Measurements from ENCODE around the gene ADAMTSL1.

Gene ADAMTSL1

DNA sequence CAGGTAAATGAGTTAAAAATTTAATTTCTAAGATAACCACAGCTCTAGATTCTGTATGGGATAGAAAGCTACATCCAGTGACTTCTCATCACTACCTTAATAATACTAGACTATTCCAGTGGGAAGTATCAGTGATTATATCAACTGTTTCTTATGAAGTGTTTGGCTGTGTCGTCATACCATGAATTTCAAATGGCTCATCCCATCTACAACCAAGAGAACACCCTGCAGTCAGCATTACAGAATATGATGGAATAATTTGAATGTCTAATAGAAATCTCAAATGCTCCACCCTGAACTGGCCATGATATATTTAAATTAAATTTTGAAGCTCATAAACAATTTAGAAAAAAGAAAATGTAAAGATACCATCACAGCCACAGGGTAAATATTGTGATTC lies 245.0 kb downstream of the ADAMTSL1 start:
- in situ Hi-C loops (cut with MboI; ENCODE audit: low sequenced_read_pairs): no loop called here

DNA sequence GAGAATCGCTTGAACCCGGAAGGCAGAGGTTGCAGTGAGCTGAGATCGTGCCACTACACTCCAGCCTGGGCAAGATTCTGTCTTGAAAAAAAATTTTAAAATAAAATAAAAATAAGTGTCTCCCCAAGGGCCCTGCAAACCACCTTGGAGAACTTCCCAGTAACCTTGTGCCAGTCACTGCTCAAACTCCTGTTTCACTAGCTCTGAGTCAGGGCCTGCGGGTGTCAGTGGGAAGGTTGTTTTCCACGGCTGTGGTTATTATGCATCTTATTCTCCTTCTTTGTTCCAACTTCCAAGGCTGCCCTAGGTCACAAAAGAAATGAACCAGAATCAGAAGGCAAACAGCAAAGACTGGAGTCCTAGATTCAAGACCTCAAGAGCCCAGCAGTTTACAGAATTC lies 246.7 kb downstream of the ADAMTSL1 start:
- in situ Hi-C loops (cut with MboI; ENCODE audit: low sequenced_read_pairs): no loop called here

DNA sequence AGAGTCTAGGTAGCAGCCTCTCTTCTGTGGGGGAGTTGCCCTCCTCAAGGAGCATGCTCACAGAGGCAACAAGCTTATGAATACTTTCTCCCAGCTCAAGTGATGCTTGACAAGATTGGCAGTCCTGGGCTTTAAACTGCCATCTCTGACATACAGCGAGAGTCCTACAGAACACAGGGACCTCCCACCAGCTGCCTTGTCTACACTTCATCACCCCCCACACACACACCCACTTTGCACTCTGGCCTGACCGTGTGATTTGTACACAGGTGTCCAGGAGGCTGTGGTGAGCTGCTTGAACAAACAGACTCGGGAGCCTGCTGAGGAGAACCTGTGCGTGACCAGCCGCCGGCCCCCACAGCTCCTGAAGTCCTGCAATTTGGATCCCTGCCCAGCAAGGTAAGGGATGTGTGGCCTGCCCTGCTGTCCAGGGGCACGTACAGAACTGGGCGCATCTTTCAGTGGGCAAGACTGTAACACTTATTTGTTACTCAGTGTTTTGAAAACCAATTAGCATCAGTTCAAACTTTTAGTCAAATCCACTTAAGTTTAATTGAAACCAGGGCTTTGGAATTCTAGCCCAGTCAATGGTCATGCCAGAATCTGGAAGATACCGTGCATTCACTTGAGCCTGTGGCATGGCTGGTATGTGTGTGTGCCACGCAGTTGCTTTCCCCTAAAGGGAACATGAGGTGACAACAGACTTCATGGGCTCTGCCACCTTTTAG lies 247.5 kb downstream of the ADAMTSL1 start:
- in situ Hi-C loops (cut with MboI; ENCODE audit: low sequenced_read_pairs): no loop called here

DNA sequence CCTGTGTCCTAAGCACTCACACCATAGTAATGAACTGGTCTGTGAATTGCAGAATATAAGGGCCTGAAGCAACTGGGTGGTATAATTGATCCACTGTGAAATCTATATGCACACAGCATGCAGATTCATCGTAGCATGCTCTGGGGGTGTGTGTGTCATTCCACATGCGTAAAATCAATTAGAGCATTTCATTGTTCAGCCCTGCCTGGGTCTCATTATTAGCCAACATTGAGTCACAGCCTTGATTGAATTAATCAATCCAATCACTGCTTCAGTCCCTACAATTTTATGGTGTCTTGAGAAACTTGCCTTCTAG lies 248.0 kb downstream of the ADAMTSL1 start:
- in situ Hi-C loops (cut with MboI; ENCODE audit: low sequenced_read_pairs): no loop called here

DNA sequence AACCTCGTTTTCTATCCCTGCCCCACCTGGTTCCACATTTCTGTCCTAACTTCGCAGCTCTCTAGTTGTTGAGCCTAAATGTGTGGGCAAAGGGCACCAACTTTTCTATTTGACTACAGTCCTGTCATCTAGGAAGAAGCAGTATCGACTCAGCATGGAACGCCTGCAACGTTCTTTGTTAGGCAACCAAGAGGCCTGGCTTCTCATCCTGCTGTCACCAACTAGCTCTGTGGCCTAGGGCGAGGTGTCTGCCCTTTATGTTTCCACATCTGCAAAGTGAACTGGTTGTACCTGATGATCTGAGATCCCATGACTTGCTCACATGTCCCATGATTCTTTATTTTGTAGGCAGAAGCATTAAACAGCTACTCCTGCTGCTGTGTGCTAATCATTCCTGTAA lies 248.9 kb downstream of the ADAMTSL1 start:
- in situ Hi-C loops (cut with MboI; ENCODE audit: low sequenced_read_pairs): no loop called here

DNA sequence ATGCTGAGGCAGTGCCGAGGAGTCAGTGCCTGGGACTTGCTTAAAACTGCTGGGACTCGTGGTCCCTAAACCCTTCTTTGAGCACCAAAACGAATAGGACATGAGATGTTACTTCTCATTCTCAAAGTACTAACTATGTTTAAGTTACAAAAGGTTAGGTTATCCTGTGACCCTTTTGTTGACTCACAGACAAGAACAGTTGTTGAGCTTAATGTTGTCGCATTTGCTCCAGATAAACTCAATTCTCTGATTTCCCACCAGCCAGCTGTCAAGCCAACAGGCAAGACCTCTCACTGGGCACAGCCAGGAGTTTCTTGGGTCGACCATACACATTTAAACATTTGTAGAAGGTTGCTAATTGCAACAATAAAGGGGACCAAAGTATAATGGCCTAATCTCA lies 249.4 kb downstream of the ADAMTSL1 start:
- in situ Hi-C loops (cut with MboI; ENCODE audit: low sequenced_read_pairs): no loop called here

DNA sequence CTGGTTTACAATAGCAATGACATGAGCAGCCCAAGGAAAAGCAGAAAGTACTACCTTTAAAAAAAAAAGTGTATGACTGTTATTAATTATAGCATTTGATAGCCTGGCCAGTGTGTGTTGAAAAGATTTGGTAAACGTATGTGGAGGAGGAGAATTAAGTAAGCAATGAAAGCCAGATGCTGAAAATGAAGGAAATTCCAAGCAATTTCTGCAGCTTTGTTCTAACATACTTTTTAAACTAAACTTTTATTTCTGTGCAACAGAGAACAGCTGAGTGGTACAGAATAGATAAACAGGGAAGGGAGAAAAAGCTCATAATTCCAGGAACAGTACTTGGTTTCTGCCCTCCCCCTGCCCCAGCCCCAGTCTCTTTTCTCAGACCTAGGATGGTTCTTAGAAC lies 252.6 kb downstream of the ADAMTSL1 start:
- in situ Hi-C loops (cut with MboI; ENCODE audit: low sequenced_read_pairs): no loop called here

DNA sequence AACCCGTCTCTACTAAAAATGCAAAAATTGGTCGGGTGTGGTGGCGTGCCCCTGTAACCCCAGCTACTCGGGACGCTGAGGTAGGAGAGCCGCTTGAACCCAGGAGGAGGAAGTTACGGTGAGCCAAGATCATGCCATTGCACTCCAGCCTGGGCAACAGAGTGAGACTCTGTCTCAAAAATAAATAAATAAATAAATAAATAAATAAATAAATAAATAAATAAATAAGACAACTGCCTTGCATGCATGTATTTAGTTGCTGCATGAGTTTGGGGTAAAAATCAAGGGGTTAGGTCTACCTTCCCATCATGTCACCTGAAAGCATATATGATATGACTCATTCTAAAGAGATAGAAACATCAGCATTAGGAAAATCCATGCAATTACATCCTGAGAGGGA lies 254.0 kb downstream of the ADAMTSL1 start:
- in situ Hi-C loops (cut with MboI; ENCODE audit: low sequenced_read_pairs): no loop called here

DNA sequence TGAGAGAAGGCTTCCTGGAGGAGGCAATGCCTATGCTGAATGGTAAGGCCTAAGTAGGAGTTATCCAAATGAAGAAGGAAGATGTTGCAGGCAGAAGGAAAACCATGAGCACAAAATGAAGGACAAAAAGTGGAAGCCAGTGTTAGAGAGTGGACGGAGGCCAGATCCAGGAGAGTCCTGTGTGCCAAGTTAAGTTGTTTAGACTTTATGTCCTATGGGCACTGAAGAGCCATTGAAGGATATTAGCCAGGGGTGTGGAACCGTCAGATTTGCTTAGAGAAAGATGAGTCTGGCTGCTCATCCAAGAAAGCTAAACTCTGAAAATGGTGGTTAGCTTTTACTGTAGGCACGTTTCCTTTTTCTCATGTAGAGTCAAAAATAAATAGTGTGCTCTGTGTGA lies 254.7 kb downstream of the ADAMTSL1 start:
- in situ Hi-C loops (cut with MboI; ENCODE audit: low sequenced_read_pairs): no loop called here

DNA sequence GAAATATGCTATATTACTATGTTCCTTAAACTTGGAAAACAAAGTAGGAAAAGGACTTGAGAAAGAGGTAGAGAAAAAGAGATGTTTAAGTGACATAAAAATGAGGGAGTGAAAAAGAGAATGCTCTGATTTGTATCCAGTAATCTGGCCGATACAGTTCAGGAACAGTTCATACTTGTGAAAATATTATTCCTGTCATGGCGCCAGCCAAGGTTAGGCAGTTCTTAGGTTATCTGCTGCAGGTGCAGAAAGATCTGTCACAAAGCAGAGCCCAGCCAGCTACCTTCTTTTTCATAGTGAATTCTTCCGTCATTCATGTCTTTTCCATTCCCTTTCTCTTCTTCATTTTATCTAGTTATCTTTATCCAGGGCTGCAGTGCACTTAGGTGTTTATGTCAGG lies 256.3 kb downstream of the ADAMTSL1 start:
- in situ Hi-C loops (cut with MboI; ENCODE audit: low sequenced_read_pairs): no loop called here

DNA sequence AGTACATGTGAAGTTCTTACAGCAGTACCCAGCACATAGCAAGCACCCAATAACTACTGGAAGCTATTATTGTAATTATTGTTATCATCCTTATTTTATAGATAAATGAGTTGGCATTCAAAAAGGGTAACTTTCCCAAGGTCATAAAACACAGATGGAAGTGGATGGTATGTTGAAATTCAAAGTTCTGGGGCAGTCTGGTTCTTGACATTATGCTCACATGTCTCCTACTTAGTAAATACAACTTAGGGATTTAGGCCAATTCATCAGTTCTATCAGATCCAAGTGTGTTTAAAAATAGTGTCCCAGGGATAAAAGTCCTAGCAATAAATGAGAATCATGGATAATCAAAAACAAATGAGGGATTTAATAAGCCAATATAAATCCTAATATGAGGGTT lies 265.2 kb downstream of the ADAMTSL1 start:
- in situ Hi-C loops (cut with MboI; ENCODE audit: low sequenced_read_pairs): no loop called here

DNA sequence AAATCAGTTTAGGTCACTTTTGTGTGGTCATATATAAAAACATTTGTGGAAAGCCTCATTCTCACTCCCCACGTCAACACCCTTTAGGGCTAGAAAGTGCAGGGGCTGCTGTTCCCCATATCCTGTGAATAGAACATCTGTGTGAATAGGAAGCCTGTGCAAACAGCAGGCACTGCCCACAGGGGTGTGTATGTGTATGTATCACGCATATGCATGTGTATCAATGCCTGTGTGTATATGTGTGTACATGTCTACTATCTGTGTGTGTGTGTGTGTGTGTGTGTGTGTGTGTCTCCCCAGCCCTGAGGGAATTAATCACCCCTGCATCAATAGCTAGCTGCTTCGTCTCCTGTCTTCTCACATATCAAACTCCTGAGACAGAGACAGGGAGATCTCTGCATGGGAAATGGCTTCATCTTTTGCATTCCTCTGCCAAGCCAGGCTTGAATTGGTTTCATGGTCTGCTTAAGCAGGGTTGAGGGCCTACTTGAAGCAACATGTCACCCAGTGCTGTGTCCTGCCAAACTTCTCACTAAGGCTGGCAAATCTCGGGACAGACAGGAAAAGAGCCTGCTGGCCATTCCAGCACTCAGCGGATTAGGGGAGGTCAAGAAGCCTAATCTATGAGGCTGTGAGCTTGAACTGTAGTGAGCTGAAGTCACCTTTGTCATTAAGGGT lies 265.8 kb downstream of the ADAMTSL1 start:
- in situ Hi-C loops (cut with MboI; ENCODE audit: low sequenced_read_pairs): no loop called here

DNA sequence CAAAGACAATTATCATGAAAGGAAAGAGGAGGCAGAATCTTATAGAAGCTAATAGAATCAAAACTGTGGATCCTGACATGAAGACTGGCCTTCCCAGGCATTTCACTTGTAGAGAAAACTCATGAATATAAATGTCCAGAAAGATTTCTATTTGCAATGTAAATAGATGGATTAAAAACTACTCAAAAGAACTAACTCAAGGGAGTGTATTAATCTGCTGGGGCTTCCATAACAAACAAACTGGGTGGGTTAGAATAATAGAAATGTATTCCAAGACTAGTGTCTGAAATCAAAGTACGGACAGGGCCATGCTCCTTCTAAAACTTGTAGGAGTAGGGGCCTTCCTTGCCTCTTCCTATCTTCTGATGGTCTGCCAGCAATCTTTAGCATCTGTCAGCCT lies 267.4 kb downstream of the ADAMTSL1 start:
- in situ Hi-C loops (cut with MboI; ENCODE audit: low sequenced_read_pairs): no loop called here

DNA sequence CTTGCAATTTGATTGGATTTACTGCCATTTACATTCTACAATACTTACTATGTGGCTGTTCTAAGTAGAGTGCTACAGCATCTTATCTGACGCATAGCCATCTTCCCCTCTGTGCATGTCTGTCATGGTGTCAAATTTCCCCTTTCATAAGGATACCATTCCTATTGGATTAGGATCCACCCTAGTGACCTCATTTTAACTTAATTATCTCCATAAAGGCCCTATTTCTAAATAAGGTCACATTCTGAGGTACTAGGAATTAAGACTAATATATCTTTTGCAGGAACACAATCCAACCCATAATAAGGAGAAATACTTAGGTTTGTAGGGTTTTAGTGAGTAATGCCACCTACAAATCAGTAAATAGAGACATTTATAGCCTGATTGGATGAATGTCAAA lies 268.0 kb downstream of the ADAMTSL1 start:
- in situ Hi-C loops (cut with MboI; ENCODE audit: low sequenced_read_pairs): no loop called here

DNA sequence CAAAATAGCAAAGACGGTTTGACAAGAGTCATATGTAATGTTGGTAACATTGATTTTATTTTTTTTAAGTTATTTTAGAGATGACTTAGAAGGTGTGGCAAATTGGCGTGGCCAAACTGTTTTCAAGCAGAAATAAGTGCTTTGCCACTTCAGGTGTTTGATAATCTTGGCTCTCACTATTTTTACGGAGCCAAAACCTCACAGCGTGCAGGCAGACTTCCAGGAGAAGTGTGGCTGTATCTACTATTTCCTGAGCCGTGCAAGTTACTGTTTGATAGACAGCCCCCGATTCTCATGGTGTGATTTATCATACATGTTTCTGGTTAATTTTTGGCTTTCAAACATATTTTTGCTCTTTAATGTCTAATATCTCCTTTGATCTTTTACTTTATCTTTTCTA lies 269.5 kb downstream of the ADAMTSL1 start:
- in situ Hi-C loops (cut with MboI; ENCODE audit: low sequenced_read_pairs): no loop called here

DNA sequence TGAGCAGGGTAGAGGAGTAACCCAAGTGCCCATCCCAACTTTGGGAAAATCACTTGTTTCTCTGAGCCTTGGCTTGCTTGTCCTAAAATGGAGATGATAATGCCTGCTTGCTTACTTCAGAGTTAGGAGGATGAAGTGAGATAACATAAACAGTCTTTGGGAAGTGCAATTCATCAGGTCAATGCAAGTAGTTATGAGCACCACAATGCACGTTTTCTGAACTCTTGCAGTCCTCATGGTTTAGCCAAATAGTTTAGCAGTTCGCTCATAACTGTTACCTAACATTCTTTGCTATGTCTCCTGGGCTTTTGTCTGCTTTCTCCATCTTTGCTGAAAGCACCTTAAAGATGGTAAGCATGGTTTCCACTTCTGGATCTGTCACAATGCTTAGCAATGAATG lies 270.0 kb downstream of the ADAMTSL1 start:
- in situ Hi-C loops (cut with MboI; ENCODE audit: low sequenced_read_pairs): no loop called here

DNA sequence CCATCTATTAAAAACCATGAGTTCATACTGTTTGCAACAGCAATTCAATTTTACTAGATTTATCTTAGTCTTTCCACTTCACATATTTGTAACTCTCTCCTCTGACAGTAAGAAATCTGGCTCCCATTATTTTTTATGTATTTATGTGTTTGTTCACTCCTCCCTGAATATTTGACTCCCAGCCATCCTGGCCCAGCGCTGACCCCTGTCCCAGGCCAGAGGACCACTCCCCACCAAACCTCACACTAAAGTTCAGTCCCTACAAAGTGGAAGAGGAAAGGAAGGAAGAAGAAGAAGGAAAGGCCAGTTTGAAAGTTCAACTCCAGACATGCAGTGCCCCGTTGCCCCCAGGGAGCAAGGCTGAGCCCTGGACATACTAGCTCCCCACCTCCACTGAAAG lies 271.8 kb downstream of the ADAMTSL1 start:
- in situ Hi-C loops (cut with MboI; ENCODE audit: low sequenced_read_pairs): no loop called here

DNA sequence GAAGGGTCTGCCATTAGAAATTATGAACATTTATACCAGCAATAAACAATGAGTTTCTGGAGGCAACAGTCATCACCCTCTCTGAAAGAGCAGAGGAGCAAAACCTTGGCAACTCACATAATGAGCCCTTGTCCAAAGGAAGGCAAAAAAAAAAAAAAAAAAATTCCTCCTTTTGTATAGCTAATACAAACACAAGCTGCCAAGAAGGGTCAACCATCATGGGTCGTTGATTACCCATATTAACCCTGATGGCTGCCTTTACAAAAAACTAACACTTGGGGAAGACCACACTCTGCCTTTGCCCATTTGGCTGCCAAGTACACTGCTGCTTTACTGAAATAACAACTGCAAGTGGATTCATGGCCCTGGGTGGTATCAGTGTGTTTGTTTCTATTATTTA lies 272.7 kb downstream of the ADAMTSL1 start:
- in situ Hi-C loops (cut with MboI; ENCODE audit: low sequenced_read_pairs): no loop called here

DNA sequence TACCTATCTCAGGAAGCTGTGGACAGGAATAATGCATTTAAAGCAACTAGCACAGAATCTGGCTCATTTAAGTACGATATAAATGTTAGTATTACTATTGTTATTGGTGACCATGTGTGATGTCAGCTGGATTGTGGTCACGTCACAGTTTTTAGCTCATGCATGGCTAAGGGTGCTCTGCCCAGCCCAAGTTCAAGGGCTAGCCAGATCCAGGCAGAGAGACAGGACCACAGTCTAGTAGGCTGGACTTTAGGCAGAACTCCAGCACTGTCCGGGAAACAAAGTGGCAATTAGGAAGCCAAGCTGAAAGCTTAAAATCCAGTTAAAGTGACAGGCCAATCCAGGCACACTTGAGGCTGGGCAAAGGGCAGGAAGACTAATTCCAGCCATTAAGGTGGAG lies 273.6 kb downstream of the ADAMTSL1 start:
- in situ Hi-C loops (cut with MboI; ENCODE audit: low sequenced_read_pairs): no loop called here

DNA sequence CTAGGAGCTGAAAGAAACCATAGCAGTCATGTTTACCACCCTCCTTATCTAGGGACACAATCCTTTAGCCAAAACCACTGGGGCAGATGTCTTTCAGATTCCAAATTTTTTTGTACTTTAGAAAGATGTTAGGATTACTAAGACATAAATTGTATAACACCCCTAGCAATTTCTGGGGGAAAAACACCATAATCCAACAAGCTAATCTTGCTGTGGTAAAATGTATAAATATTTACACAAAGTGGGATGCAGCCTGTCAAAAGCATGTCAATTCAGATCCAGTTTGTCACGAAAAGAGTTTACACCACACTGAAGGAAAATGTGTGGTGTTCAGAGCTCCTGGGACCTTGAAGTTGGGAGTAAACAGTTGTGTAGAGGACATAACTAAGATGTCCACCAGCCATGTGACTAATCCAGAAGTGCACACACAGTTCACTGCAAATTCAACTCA lies 274.3 kb downstream of the ADAMTSL1 start:
- in situ Hi-C loops (cut with MboI; ENCODE audit: low sequenced_read_pairs): no loop called here

DNA sequence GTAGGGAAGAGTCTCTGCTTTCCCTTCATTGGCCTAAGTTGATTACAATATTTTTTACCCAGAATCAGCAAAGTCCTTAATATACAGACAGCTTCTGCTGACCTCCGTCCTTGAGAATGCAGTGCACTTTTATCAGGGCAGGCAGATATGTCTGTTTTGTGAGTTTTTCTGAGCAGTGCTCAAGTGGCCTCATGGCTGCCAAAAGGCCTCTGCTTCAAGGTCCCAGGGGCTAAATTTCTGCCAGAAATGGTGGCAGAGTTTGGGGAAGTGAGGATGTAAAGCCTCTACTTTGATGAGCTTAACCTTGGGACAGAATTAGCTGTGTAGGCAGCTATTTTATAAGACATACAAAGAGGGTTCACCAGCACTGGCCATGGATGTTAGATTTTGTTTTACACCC lies 275.8 kb downstream of the ADAMTSL1 start:
- in situ Hi-C loops (cut with MboI; ENCODE audit: low sequenced_read_pairs): no loop called here

DNA sequence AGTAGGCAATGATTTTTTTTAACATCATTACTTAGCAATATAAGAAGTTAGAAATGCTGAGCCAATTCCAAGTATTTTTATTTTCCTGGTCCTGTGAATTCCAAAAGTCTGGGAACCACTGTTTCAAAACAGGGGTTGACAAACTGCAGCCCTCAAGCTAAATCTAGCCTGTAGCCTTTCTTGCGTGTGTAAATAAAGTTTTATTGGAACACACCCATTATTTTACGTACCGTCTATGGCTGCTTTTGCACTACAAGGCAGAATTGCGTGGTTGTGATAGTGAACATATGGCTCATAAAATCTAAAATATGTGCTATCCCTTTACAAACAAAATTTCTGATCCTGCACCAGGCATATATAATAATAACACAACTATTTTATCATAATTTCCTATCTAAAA lies 280.0 kb downstream of the ADAMTSL1 start:
- in situ Hi-C loops (cut with MboI; ENCODE audit: low sequenced_read_pairs): no loop called here

DNA sequence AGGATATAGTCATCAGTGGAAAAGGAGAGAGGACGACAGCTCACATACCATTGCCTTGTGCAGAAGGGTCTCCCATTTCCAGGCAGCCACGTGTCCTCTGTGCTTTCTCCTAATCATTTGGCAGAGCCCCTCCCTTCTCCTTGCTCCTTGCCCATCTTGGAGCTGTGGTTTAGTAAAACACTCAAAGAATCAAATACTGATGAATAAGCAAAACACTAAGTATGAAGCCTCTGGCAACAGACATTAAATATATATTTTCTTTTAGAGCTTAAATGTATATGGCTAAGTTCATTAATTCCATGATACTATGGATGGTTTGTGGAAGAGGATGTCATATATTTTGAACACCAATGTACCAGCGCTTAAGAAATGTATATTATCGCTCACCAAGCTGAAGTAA lies 280.6 kb downstream of the ADAMTSL1 start:
- in situ Hi-C loops (cut with MboI; ENCODE audit: low sequenced_read_pairs): no loop called here

All from HL-60/S4 treated with retinoic acid at 250 ng/mL for 4 days and 3 days (cell line).